ENCODE results near the gene SEC11C. TPM values are rescaled to one million over a fixed set of nuclear protein-coding genes. Genes with fewer than 3 reads are reported as not detected.

SEC11C gene
- polyA plus RNA-seq, 1 of the 3 experiments (the other 2 are of a cell fraction), result 21.7 TPM

GRCh38 chr18:59114160-59114559, 25.5 kb upstream of the SEC11C start:
- TF ChIP-seq RAD21 (IDR thresholded peaks at IDR 0.05; ENCODE audit: low read length) (no peak), FOXJ3 (CRISPR knock-in tag; IDR thresholded peaks at IDR 0.05) (no peak), MEF2A (IDR thresholded peaks at IDR 0.05; ENCODE audit: borderline replicate concordance, low read depth) (no peak), CTCF (IDR thresholded peaks at IDR 0.05) (no peak), NRF1 (IDR thresholded peaks at IDR 0.05; ENCODE audit: low read depth, low read length) (no peak), USF2 (IDR thresholded peaks at IDR 0.05; ENCODE audit: borderline replicate concordance, low read depth, low read length) (no peak), ELF1 (IDR thresholded peaks at IDR 0.05) (no peak), TAF1 (IDR thresholded peaks at IDR 0.05; ENCODE audit: borderline replicate concordance, low read depth, low read length) (no peak), FOSL2 (IDR thresholded peaks at IDR 0.05; ENCODE audit: borderline replicate concordance, low read depth) (no peak), TCF12 (IDR thresholded peaks at IDR 0.05) (no peak), GATA2 (CRISPR knock-in tag; IDR thresholded peaks at IDR 0.05) (no peak), FOXM1 (IDR thresholded peaks at IDR 0.05; ENCODE audit: low read depth) (no peak), SIN3A (IDR thresholded peaks at IDR 0.05; ENCODE audit: borderline replicate concordance, low read depth, low read length) (no peak), EP300 (IDR thresholded peaks at IDR 0.05; ENCODE audit: borderline replicate concordance in 1 of 2, low read depth in 1 of 2, low read length in 1 of 2) (no peak)
- Histone ChIP-seq H3K27ac (ENCODE audit: low read depth in 2 of 2, low read length in 1 of 2) (no peak overlapping the region; a peak in 1 of 4 replicates), H3F3A (replicated peaks; ENCODE audit: insufficient read depth) (peaks cover under 1% of the 10 kb centered on the region), H2AFZ (ENCODE audit: low read depth) (no peak overlapping the region), H3K9me2 (no peaks in the 10 kb centered on the region), H3K4me3 (ENCODE audit: low read depth in 2 of 2, low read length in 1 of 2) (no peak overlapping the region), H3K4me2 (no peak overlapping the region), H3K9ac (no peak overlapping the region), H3K36me3 (replicated peaks in 1 of 2; ENCODE audit: control insufficient read depth in 1 of 2, insufficient read depth in 2 of 2, low read length in 1 of 2) (no peaks in the 10 kb centered on the region), H4K20me1 (ENCODE audit: insufficient read depth) (no peaks in the 10 kb centered on the region), H3K4me1 (ENCODE audit: control insufficient read depth in 1 of 2, insufficient read depth in 2 of 2, low read depth in 1 of 2, low read length in 1 of 2) (peaks cover 6 to 13% of the 10 kb centered on the region in 2 experiments; a peak in 3 of 4 replicates), H3K9me3 (no peaks in the 10 kb centered on the region), H3K27me3 (ENCODE audit: insufficient read depth) (no peaks in the 10 kb centered on the region), H3K79me2 (ENCODE audit: insufficient read depth) (no peaks in the 10 kb centered on the region)
- no peak for DNase-seq
- ChIA-PET POLR2A (no interaction called here), CTCF (interaction anchor here (3.0 kb wide), 1 partner anchor 30 kb away, joined by 11 read pairs; no protein-coding TSS in a partner anchor)

DNA sequence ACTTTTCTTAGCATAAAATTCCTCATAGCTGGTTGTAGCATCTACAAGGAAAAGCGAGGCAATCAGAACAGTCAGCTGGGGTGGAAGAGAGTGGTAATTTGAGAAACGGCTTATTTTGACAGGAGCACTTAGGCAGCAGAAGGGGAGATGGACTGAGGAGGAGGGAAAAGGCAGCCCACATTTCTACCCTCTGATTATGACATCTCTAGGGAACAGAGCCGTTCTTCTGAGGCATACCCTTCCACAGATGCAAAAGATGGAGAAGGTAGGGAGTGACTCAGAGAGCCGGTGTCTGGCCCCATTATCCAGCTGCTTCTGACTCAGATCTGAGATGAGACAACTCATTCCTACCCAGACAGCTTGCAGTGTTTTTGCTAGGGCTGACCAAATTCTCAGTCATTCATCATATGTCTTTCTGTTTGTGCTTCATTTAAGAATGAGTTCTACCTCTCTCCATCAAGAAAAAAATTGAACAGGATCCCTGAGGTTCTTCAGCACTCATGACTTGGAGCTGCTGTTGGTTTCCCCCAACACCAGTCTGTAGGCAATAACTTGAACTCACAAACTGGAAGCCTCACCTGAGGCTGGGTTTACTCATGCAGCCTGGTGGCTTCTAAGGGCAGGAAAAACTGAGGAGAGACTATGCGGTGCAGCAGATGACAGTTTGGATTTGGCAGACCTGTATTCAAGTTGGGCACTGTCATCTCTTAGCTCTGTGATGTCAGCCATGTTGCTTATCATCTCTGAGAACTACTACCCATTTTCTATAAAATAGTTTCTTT, 15.9 kb upstream of the SEC11C start:
- Histone ChIP-seq H4K20me1 (ENCODE audit: insufficient read depth) (no peaks in the 10 kb centered on the region), H3K4me1 (ENCODE audit: control insufficient read depth in 1 of 2, insufficient read depth in 2 of 2, low read depth in 1 of 2, low read length in 1 of 2) (no peaks in the 10 kb centered on the region), H3K9me3 (no peaks in the 10 kb centered on the region), H2AFZ (ENCODE audit: low read depth) (no peak overlapping the region; the same call in 1 of the 2 replicates), H3K36me3 (replicated peaks in 1 of 2; ENCODE audit: control insufficient read depth in 1 of 2, insufficient read depth in 2 of 2, low read length in 1 of 2) (no peaks in the 10 kb centered on the region), H3F3A (replicated peaks; ENCODE audit: insufficient read depth) (peaks cover 19% of the 10 kb centered on the region), H3K27ac (ENCODE audit: low read depth in 2 of 2, low read length in 1 of 2) (peak overlapping the region; percentile 68; a peak in 3 of 4 replicates), H3K79me2 (ENCODE audit: insufficient read depth) (no peaks in the 10 kb centered on the region), H3K4me2 (peak overlapping the region; percentile 29; the same call in 1 of the 2 replicates), H3K9ac (no peak overlapping the region), H3K4me3 (ENCODE audit: low read depth in 2 of 2, low read length in 1 of 2) (no peak overlapping the region), H3K9me2 (no peaks in the 10 kb centered on the region), H3K27me3 (ENCODE audit: insufficient read depth) (no peaks in the 10 kb centered on the region)
- ChIA-PET CTCF (interaction anchor here (0.7 to 1.6 kb wide), 4 partner anchors 39 to 360 kb away, joined by 3 to 5 read pairs (median 3); no protein-coding TSS in a partner anchor), POLR2A (no interaction called here)
- no peak for DNase-seq
- WGBS (ENCODE audit: low lambda C conversion rate), result 7% methylated on average over 5 of the region's 5 CpGs
- no peak for TF ChIP-seq RCOR1 (IDR thresholded peaks at IDR 0.05; ENCODE audit: low read length)
- 0 out of 2 replicates have a peak, but pooled peaks have one; percentile 29 for TF ChIP-seq RXRA (IDR thresholded peaks at IDR 0.05; ENCODE audit: borderline replicate concordance, low read depth)
- TF ChIP-seq EP300 (IDR thresholded peaks at IDR 0.05; ENCODE audit: borderline replicate concordance in 1 of 2, low read depth in 1 of 2, low read length in 1 of 2), result peak in 1 of 2 experiments; percentile 73; a peak in 1 of 4 replicates
- peak; percentile 60; the same call in 1 of the 2 replicates for TF ChIP-seq TEAD4 (IDR thresholded peaks at IDR 0.05; ENCODE audit: borderline replicate concordance, insufficient read depth)
- TF ChIP-seq NRF1 (IDR thresholded peaks at IDR 0.05; ENCODE audit: low read depth, low read length), result no peak
- no peak for TF ChIP-seq ELF1 (IDR thresholded peaks at IDR 0.05)
- no peak for TF ChIP-seq RFX5 (IDR thresholded peaks at IDR 0.05; ENCODE audit: low read length)
- TF ChIP-seq GATA2 (CRISPR knock-in tag; IDR thresholded peaks at IDR 0.05), result no peak
- no peak for TF ChIP-seq MEF2A (IDR thresholded peaks at IDR 0.05; ENCODE audit: borderline replicate concordance, low read depth)
- TF ChIP-seq MXI1 (IDR thresholded peaks at IDR 0.05; ENCODE audit: low read depth, low read length), result no peak
- TF ChIP-seq YY1 (IDR thresholded peaks at IDR 0.05; ENCODE audit: low read depth), result peak; percentile 63; the same call in 1 of the 2 replicates
- TF ChIP-seq USF2 (IDR thresholded peaks at IDR 0.05; ENCODE audit: borderline replicate concordance, low read depth, low read length), result no peak
- TF ChIP-seq GABPA (IDR thresholded peaks at IDR 0.05; ENCODE audit: low read depth), result no peak
- TF ChIP-seq TAF1 (IDR thresholded peaks at IDR 0.05; ENCODE audit: borderline replicate concordance, low read depth, low read length), result no peak
- peak; percentile 65; the same call in 1 of the 2 replicates for TF ChIP-seq POLR2AphosphoS5 (IDR thresholded peaks at IDR 0.05; ENCODE audit: low read depth, low read length)
- peak; percentile 91 for TF ChIP-seq TCF12 (IDR thresholded peaks at IDR 0.05)

Data from SK-N-SH (cell line).